RWPE1 (cell line): Measurements from ENCODE around the gene FSIP1.

ENCODE experiments used
- CTCF ChIA-PET: fragments of 350-600 bp; sonication (Branson Sonifier 250); formaldehyde crosslinking; extraction: SDS; loops from one replicate; lab custom pipeline; 2021; lab: Yijun Ruan, JAX
- POLR2A ChIA-PET: fragments of 400-600 bp; formaldehyde crosslinking; extraction: SDS; loops from one replicate; lab custom pipeline; 2020; ENCODE audit warnings: antibody characterized with exemption; ENCODE audit not compliant: low non-redundant PET; lab: Yijun Ruan, JAX
- DNase-seq: peaks from one replicate; pipeline ENCODE4 v3.0.0; 2012; ENCODE audit warnings: low spot score
- H3K27ac ChIP-seq: fragments of 450-650 bp; 2 replicates; pipeline ENCODE4 v1.5.1; 2017
- CTCF ChIP-seq: fragments of 450-650 bp; conservative IDR thresholded peaks from 2 replicates; pipeline ENCODE4 v1.5.1; 2017; ENCODE audit warnings: low read depth, mild to moderate bottlenecking

The FSIP1 gene

GRCh38 chr15:39803016-39803415 is 20.4 kb upstream of the FSIP1 start:
- ChIA-PET POLR2A (no interaction called here), CTCF (interaction anchor here (0.6 to 0.8 kb wide), 3 partner anchors 73 to 304 kb away, joined by 3 to 7 read pairs (median 4); no protein-coding TSS in a partner anchor)
- no peak for DNase-seq
- TF ChIP-seq CTCF = no peak
- H3K27ac ChIP-seq = no peak overlapping the region

GRCh38 chr15:39801641-39802309 is 19.1 kb upstream of the FSIP1 start:
- ChIA-PET CTCF (interaction anchor here (0.5 kb wide), 1 partner anchor 222 kb away, joined by 3 read pairs; no protein-coding TSS in a partner anchor), POLR2A (no interaction called here)
- peak; percentile 41 for DNase-seq
- no peak overlapping the region for H3K27ac ChIP-seq
- peak; percentile 24 for TF ChIP-seq CTCF

- ChIA-PET POLR2A (no interaction called here), CTCF (no interaction called here)
- no peak overlapping the region for H3K27ac ChIP-seq
- DNase-seq = no peak
- TF ChIP-seq CTCF = no peak
Measured at GRCh38 chr15:39799552-39800011, 16.9 kb upstream of the FSIP1 start.

GRCh38 chr15:39798382-39798781 is 15.7 kb upstream of the FSIP1 start:
- H3K27ac ChIP-seq = no peak overlapping the region
- ChIA-PET CTCF (no interaction called here), POLR2A (no interaction called here)
- TF ChIP-seq CTCF = no peak
- DNase-seq = no peak

- ChIA-PET CTCF (no interaction called here), POLR2A (no interaction called here)
- no peak for TF ChIP-seq CTCF
- DNase-seq = no peak
- no peak overlapping the region for H3K27ac ChIP-seq
Measured at GRCh38 chr15:39797407-39797806, 14.8 kb upstream of the FSIP1 start.

GRCh38 chr15:39796601-39797000 is 14.0 kb upstream of the FSIP1 start:
- no peak overlapping the region for H3K27ac ChIP-seq
- ChIA-PET POLR2A (no interaction called here), CTCF (no interaction called here)
- TF ChIP-seq CTCF = no peak
- DNase-seq = no peak
